Measurements from ENCODE around the gene PDE4B. TPM values are rescaled to one million over a fixed set of nuclear protein-coding genes. Genes with fewer than 3 reads are reported as not detected.
A peak's percentile ranks its signal among the peaks of the same experiment; 100 is the strongest.

PDE4B gene
- total and polyA plus RNA-seq, 12 donors, result 1.2 to 14.9 (median 3.9) TPM

- no peak for TF ChIP-seq POLR2A (IDR thresholded peaks at IDR 0.05)
- TF ChIP-seq, protein P1, sequence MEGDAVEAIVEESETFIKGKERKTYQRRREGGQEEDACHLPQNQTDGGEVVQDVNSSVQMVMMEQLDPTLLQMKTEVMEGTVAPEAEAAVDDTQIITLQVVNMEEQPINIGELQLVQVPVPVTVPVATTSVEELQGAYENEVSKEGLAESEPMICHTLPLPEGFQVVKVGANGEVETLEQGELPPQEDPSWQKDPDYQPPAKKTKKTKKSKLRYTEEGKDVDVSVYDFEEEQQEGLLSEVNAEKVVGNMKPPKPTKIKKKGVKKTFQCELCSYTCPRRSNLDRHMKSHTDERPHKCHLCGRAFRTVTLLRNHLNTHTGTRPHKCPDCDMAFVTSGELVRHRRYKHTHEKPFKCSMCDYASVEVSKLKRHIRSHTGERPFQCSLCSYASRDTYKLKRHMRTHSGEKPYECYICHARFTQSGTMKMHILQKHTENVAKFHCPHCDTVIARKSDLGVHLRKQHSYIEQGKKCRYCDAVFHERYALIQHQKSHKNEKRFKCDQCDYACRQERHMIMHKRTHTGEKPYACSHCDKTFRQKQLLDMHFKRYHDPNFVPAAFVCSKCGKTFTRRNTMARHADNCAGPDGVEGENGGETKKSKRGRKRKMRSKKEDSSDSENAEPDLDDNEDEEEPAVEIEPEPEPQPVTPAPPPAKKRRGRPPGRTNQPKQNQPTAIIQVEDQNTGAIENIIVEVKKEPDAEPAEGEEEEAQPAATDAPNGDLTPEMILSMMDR (IDR thresholded peaks at IDR 0.05), result no peak
- H3K36me3 ChIP-seq (replicated peaks in 1 of 2), result no peaks in the 10 kb centered on the region
- DNase-seq, result peak in 1 of 7 donors; percentile 15
- no peaks in the 10 kb centered on the region for H3K9me3 ChIP-seq (replicated peaks in 1 of 3)
- H3K4me1 ChIP-seq (replicated peaks in 1 of 2), result peaks cover 0 to 5% of the 10 kb centered on the region in 2 donors
- 80 to 92% (median 86%) methylated on average over 7 of the region's 7 CpGs for WGBS, 4 donors
- H3K27me3 ChIP-seq, result no peaks in the 10 kb centered on the region
- H3K27ac ChIP-seq, result no peak overlapping the region
- no peak overlapping the region for H3K4me3 ChIP-seq
- intact Hi-C loops (cut with DNase I), result loop anchor here in 1 of 2 donors (10.0 kb wide), 1 partner anchor 59 kb away; no protein-coding TSS in a partner anchor
Measured at GRCh38 chr1:66393586-66394287, 601.0 kb downstream of the PDE4B start.

DNA sequence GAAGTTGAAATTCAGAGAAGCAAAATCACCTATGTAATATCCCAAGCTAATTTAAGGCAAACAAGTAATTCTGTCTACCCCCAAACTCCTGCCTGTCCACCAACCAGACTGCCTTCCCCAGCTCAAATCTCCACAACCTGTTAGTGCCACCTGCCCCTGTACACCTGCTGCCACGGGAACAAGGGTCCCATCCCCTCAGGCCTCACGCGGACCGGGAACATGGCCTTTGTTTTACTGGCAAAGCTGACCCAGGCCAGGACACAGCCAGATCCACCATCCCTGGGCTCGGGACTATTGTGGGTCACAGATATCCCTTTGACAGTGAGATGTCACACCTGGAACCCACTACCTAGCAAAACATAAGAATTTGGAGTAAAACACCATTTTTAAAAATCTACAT is 601.9 kb downstream of the PDE4B start:
- TF ChIP-seq POLR2A (IDR thresholded peaks at IDR 0.05), result no peak
- TF ChIP-seq, protein P1 (IDR thresholded peaks at IDR 0.05), result no peak
- H3K4me3 ChIP-seq, result no peak overlapping the region
- H3K36me3 ChIP-seq (replicated peaks in 1 of 2), result no peaks in the 10 kb centered on the region
- H3K27me3 ChIP-seq, result no peaks in the 10 kb centered on the region
- no peak for DNase-seq
- intact Hi-C loops (cut with DNase I), result loop anchor here in 1 of 2 donors (10.0 kb wide), 1 partner anchor 60 kb away; no protein-coding TSS in a partner anchor
- 84 to 98% (median 94%) methylated on average over 5 of the region's 5 CpGs for WGBS, 4 donors
- no peak overlapping the region for H3K27ac ChIP-seq
- H3K9me3 ChIP-seq (replicated peaks in 1 of 3), result no peaks in the 10 kb centered on the region
- peaks cover 0 to 5% of the 10 kb centered on the region in 2 donors for H3K4me1 ChIP-seq (replicated peaks in 1 of 2)

- H3K4me1 ChIP-seq (replicated peaks in 1 of 2), result peaks cover 0 to 5% of the 10 kb centered on the region in 2 donors
- TF ChIP-seq, protein P1 (IDR thresholded peaks at IDR 0.05), result no peak
- TF ChIP-seq POLR2A (IDR thresholded peaks at IDR 0.05), result no peak
- no peaks in the 10 kb centered on the region for H3K27me3 ChIP-seq
- no peaks in the 10 kb centered on the region for H3K36me3 ChIP-seq (replicated peaks in 1 of 2)
- intact Hi-C loops (cut with DNase I), result loop anchor here in 1 of 2 donors (10.0 kb wide), 1 partner anchor 61 kb away; no protein-coding TSS in a partner anchor
- DNase-seq, result peak in 1 of 7 donors; percentile 22
- no peaks in the 10 kb centered on the region for H3K9me3 ChIP-seq (replicated peaks in 1 of 3)
- peak overlapping the region in 2 of 5 donors; percentile 15 to 38 for H3K27ac ChIP-seq
- H3K4me3 ChIP-seq, result no peak overlapping the region
- WGBS, 4 donors, result 55 to 63% (median 59%) methylated on average over 9 of the region's 9 CpGs
Measured at GRCh38 chr1:66395202-66396061, 602.7 kb downstream of the PDE4B start.
